Dedifferentiated amniotic fluid mesenchymal stem cell (primary cell): ENCODE results near the gene CENPM.

Experiments
- DNase-seq: peaks from one replicate; pipeline ENCODE4 v3.0.0-alpha.2; 2016; ENCODE audit errors: extremely low spot score

Gene CENPM, protein sequence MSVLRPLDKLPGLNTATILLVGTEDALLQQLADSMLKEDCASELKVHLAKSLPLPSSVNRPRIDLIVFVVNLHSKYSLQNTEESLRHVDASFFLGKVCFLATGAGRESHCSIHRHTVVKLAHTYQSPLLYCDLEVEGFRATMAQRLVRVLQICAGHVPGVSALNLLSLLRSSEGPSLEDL

DNA sequence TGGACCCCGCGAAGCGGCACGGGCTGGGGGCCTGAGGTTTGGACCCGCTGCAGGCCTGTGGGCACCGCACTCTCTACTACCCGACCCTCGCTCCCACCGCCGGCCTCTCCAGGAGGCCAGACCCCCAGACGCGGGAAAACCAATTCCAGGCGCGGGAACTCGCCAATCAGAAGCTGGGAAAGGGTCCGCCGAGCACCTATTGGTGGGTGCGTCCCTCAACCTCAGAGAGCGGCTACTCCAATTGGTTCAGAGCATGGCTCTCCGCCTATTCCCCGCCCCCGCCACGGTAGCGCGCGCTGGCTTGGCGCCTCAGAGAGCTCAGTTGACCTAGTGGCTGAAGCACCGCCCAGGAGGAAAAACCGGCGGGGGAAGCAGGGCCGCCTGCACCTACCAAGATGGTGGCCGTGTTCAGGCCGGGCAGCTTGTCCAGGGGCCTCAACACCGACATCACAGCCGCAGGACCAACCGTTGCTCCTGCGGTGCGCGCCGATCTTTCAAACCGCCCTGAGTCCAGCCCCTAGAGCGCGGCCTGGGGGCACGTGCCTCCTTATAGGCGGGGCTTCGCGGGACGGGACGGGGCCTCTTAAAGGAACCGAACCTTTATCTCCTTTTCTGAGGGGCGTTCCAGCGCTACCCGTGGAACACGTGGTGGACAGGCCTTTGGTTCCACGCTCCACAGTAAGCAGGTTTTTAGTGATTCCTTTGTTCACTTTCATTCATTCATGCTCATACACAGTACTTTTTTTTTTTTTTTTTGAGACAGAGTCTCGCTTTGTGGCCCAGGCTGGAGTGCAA, at the start of gene CENPM:
Gene CENPM (minus strand): TSS at position 524 of the 795 bp plus-strand sequence. CDS start 76 bp downstream, at position 448.
- peak; percentile 90 for DNase-seq

DNA sequence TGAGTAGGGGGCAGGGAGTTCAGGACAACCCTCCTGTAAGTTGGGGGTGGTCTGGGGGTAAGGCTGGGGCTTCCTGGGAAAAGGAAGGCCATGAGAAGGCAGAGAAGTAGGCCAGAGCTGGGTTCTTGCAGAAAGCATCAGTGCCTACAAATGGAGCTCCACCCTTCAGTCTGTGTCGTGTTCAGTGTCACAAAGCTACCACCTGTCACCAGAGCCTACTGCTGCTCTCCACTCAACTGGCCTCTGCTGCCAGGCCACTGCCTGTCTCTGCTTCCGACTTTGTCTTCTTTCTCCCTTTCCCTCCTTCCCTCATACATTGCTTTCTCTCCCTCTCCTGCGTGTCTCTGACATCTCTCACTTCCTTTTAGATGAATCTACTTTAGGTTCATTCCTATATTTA, 48.3 kb upstream of the CENPM start:
- DNase-seq: no peak

DNA sequence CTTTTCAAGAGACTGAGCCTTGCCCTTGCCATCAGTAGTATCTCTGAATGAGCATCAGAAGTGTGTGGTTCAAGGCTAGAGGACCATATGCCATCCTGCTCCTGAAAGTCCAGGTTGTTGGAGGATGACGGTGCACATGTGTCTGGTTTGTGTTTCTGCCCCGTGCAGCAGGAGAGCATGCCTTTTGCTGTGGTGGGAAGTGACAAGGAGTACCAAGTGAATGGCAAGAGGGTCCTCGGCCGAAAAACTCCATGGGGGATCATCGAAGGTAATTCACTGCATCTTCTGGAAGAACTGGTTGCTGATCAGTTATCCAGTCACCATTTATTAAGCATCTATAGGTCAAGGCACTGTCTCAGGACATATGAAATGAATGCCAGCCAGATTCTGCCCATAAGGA, 45.5 kb upstream of the CENPM start:
- DNase-seq: no peak

DNA sequence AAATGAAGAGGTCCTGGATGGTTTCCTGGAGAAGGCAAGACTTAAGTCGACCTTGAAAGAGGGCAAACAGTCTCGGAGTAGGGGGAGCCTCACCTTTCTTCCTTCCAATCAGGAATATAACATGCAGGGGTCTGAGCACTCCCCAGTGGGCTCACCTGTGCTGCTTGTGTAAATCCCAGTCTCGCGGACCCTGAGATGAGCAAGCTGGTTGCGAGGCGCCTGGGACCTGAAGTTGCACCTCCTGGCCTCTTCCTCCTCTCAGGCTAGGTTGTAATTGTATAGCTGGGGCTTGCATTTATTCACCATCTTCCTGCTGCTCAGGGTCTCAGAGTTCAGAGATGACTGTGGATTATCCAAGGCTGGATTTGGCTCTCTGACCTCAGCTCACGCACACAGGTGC, 44.2 kb upstream of the CENPM start:
- DNase-seq: no peak

DNA sequence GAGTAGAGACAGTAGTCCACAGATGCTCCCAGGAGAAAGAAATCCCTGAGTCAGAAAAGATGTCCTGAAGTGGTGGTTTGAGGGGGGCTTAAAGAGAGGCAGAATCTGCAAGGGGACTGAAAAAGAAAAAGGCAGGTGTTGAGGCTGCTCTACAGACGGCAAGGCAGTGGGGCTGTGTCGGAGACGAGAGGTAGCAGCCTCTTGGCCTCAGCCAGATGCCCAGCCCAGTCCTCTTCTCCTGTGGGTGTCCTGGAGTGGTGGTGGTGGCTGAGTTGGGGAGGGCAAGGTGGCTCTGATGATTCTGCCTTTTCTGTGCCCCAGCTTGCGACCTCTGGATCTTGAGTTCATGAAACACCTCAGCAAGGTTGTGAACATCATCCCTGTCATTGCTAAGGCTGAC, 42.3 kb upstream of the CENPM start:
- no peak for DNase-seq

DNA sequence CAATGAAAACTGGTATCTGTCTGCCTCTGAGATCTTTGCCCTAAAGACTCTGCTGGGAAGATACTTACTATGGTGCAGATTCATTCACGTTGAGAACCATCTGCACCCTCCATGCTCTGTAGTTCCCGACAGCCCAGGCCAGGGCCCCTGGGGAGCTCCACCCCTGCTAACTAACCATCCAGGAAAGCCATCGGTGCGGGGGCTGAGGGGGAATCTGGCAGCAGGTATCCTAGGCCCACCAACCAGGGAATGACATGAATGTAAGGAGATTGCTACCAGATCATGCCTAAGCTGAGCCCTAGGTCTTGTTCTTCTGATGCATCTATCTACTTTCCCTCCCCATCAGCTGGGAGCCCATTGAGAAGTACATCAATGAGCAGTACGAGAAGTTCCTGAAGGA, 40.3 kb upstream of the CENPM start:
- DNase-seq: no peak

DNA sequence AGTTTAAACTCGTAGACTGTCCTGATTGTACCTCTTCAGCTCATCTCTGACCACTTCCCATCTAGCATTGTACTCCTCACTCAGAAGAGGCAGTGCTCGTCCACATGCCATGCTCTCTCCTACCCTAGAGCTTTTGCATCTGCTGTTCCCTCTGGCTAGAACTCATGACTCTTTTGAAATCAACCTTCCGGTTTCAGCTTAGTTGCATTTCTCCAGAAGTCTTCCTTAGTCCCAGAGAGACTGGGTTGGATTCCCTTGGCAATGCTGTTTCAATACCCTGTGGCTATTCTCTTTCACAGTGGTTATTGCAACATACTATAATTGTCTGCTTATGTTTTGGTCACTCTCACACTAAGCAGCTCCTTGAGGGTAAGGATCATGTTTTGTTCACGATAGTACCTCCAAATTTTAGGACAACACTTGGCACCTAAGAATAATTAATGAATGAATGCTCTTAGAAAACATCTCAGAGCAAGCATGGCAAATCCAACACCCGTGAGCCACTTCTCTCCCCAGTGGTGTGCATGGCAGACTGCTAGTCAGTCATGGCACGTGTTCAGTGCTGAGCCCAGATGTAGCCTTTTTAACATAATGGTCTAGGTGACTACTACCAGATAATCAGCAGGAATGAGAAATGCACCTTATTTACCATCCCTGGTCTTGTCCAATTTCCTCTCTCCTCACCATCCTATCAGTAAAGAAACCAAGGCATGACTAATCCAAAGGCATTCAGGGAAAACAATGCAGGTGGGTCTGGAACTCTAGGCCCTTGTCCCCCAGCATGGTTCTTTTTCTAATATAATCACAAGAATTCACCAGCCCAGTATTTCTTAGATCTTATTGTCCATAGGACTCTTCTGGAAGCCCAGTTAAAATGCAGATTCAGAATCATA, 36.8 kb upstream of the CENPM start:
- DNase-seq: peak; percentile 79

DNA sequence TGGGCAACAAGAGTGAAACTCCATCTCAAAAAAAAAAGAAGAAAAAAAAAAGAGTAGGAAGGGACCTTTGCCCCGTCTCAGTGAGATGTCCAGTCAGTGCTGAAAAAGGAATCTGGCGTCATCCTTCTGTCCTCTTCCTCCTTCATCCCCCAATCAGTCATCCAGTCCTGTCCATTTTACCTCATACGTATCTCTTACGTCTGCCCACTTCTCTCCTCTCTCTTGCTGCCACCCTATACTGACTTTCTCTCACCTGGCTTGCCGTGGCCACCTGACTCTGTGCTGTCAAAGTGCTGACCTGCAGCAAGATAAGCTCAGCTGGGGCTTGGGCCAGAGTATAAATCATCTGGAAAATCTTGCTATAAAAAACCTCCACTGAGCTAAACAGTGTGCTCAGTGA, 35.9 kb upstream of the CENPM start:
- no peak for DNase-seq

DNA sequence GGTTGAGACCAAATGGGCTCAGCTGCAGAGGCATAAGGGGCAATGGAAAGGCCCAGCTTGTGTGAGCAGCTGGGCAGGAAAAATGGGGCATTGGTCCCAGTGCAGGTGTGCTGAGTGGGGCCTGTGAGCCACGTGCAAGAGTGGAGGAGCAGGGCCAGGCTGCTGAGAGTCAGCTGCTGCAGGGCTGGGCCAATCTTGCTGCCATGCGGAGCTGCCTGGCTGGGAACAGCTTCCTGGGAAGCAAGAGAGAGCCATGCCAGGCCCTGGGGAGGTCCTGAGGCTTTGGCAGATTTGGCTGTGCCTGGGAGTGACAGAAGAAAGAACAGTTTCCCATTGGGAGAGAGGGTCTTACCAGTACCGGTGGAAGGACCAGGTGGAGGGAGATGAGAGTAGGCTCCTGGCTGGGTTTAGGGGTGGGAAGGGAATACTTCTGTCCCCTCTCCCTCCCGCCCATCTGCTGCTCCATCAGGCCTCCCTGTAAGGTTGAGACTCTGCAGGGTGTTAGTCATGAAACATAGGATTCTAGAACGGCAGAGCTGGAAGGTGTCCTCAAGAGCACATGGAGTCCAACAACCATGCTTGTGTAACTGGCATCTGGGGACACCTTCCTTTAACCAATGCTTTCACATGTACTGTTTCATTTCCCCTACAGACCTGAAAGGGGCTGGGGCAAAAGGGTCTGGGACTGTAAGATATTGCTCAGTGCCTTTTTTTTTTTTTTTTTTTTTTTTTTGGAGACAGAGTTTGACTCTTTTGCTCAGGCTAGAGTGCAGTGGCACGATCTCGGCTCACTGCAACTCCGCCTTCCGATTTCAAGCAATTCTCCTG, 32.7 kb upstream of the CENPM start:
- DNase-seq: no peak

DNA sequence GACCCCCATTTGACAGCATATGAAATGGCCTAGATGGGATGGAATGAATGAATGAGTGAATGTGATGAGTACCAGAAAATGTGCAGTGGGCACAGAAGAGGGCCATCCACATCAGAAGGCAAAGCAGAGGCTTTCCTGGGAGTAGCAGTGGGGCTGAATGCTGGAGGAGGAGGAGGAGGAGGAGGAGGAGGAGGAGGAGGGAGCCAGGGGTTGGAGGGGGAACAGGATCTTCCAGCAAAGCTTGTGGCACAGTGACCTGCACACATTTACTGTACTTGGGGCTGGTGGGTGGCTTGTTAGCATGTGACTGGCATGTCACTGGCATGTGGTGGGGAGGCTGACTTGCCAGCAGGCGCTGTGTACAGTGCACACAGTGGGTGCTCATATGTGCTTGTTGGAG, 31.8 kb upstream of the CENPM start:
- no peak for DNase-seq

DNA sequence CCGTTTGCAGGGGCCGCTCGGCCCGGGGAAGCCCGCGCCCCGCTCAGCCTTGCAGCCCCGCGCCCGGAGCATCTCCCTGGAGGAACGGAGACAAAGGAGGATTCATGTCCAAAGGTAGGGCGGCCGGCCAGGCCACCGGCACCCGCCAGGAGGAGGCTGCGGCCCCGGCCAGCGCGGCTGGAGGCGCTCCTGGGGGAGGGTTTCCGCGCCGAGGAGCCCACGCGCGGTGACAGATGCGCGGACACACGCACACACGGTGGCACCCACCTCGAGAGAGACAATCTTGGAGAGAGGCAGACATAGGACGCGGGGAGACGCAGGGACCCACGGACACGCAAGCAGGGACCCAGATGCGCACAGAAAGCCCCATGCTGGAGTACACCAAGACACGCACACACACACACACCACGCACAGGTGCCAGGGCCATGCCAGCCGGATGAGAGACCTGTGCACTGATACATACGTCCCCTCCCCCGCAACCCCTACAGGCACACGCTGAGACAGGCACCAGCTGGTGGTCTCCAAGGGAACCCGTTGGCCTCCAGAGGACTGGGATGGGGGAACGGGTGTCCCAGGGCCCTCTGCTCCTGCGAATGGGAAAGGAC, 30.1 kb upstream of the CENPM start:
- no peak for DNase-seq

DNA sequence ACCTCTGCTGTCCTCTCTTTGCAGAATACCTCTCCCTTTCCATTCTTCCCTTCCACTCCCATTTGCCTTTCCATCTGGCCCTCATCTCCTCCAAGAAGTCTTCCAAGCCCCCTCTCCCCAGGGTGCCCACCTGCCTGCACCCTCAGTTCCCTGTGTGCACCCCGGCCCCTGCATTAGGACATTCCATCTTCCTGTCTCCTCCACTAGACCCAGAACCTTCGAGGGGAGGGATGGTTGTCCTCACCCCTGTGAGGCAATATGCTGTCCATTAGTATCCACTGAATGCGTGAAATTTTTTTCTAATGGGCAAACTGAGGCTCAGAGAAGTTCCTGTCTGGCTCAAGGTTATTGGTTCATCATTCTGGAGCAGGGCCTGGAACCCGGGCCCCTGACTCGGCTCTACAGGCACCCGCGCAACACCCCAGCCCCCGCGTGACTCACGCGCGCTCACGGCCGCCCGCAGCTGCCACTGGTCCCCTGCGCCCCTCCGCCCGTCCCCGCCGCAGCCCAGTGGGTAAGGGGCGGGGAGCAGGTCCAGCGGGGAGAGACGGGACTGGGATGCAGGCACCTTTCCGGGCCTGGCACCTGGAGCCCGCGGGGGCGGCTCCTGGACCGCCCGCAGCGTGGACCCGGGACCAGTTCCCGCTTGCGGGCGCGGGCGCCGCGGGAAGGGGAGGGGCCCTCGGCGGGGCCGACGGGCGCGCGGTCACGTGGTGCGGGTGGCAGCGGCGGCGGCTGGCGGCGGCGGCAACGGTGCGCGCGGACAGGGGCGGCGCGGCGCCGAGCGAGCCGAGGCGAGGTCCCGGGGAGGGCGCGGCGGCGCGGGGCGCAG, 29.3 kb upstream of the CENPM start:
- no peak for DNase-seq

DNA sequence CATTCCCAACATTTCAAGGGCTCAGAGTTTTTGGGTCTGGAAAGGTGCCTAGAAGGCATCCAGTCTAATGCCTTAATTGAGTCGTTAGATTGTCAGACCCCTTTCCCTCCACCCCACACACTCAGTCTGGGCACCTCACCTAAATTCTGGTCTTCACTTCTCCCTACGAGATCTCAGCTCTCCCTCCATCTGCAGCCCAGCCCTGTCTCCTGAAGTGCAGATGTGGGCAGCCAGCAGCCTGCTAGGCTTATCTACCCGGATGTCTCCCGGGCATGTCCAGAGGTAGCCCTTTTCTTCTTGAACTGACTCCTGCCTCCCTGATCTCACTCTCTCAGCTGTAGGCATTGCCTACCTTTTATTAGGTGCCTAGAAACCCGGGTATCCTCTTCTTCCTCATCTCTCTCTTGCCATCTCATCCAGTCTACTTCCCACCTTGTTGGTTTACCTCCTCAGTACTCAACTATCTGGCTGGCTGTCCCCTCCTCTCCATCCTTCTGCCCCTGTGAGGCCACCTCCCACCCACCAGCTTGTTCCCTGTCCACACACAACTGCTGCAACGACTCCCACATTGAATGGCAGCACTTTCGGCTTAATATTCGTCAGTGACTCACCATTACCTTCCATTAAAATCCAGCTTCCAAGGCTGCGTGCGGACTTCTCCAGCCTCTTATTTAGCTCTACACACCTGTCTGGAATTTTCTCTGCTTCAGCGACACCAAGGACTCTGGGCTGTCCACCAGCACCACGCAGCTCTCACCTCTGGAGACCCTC, 28.5 kb upstream of the CENPM start:
- DNase-seq: no peak

DNA sequence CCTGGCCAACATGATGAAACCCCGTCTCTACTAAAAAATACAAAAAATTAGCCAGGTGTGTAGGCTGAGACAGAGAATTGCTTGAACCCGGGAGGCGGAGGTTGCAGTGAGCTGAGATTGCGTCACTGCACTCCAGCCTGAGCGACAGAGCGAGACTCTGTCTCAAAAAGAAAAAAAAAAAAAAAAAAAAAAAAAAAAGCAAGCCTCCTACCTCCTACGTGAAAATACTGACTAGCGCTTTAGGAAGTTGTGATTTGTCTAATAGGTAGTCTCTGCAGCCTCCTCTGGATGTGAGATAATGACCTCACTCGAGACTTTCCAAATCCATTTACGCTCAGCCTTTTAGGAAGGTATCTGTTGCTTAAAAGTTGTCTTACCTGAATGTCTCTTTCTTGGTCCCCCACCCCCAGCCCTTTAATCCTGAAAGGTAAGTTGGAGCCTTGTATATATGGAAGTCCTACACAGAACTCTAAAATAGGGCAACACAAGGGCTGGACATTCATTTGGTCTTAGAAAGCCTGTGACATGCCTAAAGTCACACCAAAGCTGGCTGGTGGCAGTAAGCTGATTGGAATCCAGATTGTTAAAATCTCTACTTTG, 27.8 kb upstream of the CENPM start:
- DNase-seq: no peak

DNA sequence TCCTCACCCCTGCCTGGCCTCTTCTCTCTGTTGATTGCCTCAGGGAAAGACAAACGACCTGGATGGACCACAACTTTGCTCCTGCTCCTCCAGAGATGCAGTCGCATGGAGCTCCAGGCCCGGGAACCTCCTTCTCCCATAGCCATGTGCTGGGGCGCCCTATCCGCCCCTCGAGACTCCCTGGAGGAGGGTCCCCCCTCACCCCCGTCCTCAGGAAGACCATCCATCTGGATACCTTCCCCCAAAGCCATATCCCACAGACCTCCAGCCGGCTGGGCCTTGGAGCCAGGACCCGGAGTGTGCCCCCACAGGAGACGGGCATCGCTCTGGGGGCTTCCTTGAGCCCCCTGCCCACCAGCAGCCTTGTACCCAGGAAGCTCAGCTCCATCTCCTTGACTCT, 24.5 kb upstream of the CENPM start:
- no peak for DNase-seq

DNA sequence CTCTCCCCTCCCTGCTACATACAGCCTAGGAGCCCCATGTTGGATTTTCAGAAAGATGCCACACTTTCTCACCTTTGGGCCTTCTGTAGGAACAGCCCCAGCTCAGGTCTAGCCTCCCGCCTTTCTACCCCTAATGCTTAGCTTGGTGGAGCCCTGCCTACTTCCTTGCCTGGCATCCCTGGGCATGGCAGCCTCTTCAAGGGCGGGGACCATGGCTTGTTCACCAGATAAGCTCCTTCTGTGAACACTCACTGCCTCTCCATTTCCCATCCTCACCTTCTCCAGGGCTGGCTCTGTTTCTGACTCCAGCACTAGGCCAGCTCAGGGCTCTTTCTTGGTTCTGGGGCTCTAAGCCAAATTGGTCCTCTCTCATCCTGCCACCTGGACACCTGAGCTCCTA, 23.6 kb upstream of the CENPM start:
- no peak for DNase-seq

DNA sequence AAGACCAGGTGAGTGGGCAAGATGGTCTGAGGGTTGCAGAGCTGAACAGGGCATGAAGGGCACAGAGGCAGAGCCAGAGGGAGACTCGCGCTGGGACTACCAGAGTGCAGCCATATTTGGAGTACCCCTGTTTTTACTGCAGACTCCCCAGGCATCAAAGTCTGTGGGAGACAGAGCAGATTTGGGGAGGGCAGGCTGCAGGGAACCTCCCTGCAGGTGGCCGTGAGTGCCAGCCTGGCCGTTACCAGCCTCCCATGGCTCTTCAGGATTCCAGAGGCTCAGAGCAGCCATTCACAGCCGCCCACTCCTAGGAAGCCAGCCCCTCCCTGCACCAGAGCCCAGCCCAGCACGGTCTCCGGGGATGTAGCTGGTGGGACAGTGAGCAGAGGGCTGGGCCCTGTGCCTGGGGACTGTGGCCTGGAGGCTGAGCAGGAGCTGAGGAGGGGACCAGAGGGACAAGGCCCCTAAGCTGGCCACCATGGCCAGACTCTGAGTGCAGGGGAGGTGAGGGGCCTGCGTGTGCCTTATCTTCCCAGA, 22.2 kb upstream of the CENPM start, which contains the start of gene SEPTIN3:
Gene SEPTIN3 (plus strand): TSS at position 334 of the 537 bp plus-strand sequence. CDS start 2,050 bp downstream, outside the sequence.
- DNase-seq: no peak

DNA sequence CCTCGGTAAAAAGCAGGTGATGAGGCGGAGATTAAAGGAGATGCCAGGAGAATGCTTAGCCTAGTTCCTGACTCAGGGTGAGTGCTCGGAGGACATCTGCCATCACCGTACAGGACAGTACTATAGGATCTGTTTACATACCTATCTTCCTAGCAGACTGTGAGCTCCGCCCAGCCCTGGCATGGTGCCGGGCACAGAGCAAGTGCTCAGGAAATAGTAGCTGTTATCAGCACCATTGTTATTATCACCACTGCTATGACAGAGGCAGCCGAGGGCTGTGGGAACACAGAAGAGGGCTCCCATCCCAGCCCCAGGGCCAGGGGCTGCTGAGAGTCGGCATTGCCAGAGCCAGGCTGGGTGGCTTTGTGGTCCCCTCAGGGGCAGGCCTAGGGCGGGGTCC, 21.6 kb upstream of the CENPM start:
- no peak for DNase-seq
